GM19193 (cell line): ENCODE data around the gene RNF6.

Source experiments
- POLR2A ChIP-seq: IDR thresholded peaks from 4 replicates; pipeline ENCODE4 v1.6.1; 2011; ENCODE audit not compliant: insufficient read depth, insufficient read length; ENCODE audit errors: extremely low read depth

The RNF6 gene

GRCh38 chr13:26186995-26187394 is 35.1 kb downstream of the RNF6 start:
- no peak for TF ChIP-seq POLR2A

GRCh38 chr13:26186118-26186870 is 35.8 kb downstream of the RNF6 start:
- peak; percentile 58 for TF ChIP-seq POLR2A

GRCh38 chr13:26185720-26186117 is 36.4 kb downstream of the RNF6 start:
- no peak for TF ChIP-seq POLR2A

GRCh38 chr13:26184791-26185250 is 37.3 kb downstream of the RNF6 start:
- TF ChIP-seq POLR2A = no peak

GRCh38 chr13:26183416-26183815 is 38.7 kb downstream of the RNF6 start:
- no peak for TF ChIP-seq POLR2A

- TF ChIP-seq POLR2A = no peak
These were observed 42.8 kb downstream of the RNF6 start for GRCh38 chr13:26179344-26179743.

GRCh38 chr13:26168835-26169234 is 53.3 kb downstream of the RNF6 start:
- TF ChIP-seq POLR2A = no peak

GRCh38 chr13:26168237-26168814 is 53.8 kb downstream of the RNF6 start:
- TF ChIP-seq POLR2A = no peak

- no peak for TF ChIP-seq POLR2A
These were observed 58.3 kb downstream of the RNF6 start for GRCh38 chr13:26163812-26164211.
